Vein endothelial cell (primary cell): ENCODE results near the gene TOMM40L. TPM values are rescaled to one million over a fixed set of nuclear protein-coding genes. Genes with fewer than 3 reads are reported as not detected.

Experiments
- total RNA-seq: library from RNA; depleted of rRNA; stranded (reverse); fragments of >200 nt; gene quantifications from 2 replicates; pipeline ENCODE4 v1.2.3, GENCODE V29; 2012

Gene TOMM40L
- total RNA-seq, result 16.0 and 18.2 TPM in 2 replicates

GRCh38 chr1:161225534-161226319 is at the start of gene TOMM40L:
Gene TOMM40L, plus strand, starts transcription at chr1:161226060. Its CDS starts 430 bp downstream, at chr1:161226490.

DNA sequence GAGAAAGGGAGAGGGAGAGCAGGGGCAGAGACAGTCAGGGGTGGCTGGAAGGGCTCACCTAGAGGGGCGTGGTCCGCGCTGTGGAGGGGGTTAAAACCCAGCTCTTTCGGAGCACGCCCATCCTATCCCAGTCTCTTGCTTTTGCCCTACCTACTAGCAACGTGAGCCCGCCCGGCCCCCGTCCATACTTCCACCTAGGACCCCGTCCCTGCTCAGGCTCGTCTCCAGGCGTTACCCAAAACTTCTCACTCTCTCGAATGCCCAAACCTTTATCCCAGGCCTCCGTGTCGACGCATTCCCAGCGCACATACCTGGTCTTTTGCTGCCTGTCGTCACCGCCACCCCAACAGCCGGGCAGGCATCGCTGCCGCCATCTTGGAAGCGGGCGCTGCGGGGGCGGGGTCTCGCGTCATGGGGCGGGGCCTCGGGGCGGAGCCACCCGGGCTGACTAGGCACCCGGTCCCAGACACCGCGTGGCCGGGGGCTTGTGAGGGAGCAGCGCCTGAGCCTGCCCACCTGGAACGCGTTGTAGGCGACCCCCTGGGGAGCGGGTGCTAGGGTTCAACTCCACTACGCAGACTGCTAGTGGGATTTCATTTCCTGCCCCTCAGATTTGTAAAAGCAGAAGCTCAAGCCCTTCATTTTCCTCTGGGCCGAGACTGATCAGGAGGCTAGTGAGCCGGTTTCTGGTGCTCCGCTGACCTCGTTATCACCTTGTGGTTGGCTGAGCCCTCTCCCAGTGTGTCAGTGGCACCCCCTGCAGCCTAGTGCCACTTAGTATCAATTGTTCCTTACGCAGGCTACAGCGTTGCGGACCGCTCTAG is 48.5 kb upstream of the TOMM40L start, which contains the start of gene B4GALT3:
B4GALT3 (minus strand) TSS at position 396 of the 824 bp plus-strand sequence. CDS start 1,447 bp downstream, outside the sequence.

GRCh38 chr1:161198897-161199431 is 26.9 kb upstream of the TOMM40L start, which contains the start of gene ADAMTS4:
Gene ADAMTS4, minus strand, starts transcription at chr1:161199054. Its CDS starts 427 bp downstream, at chr1:161198627.

DNA sequence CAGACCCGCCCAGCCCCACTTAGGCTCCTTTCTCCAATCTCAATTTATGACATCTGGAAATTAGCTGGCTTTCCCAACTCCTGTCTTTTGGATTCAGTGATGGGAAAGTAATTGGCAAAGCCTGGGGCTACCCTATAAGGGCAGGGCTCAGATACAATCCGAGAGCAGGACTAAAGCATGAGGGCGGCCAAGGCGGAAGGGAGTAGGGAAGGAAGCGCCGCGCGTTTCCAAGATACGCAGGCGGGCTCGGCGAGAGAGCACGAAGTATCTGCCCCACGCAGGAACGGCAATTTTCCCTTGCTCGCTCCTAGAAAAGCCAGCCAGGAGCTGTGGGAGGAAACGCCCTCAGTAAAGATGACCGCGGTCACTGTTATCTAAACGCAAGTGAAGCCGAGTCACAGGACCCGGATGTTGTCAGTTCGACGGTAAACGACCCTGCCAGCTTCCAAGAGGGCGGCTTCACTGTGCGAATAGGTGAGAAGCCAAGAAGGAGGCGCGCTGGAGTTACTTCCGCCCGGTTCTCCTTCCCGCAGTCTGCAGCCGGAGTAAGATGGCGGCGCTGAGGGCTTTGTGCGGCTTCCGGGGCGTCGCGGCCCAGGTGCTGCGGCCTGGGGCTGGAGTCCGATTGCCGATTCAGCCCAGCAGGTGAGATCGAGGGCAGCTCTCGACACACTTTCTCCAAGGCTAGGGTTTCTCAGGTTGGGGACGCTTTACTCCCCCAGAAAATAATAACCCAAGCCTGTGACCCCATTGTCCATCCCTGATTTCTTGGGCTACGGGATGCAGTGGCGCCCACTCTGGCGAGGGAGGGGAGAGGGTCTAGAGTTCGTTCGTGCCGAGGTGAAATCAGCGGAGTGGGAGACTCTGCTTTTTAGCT is 23.8 kb upstream of the TOMM40L start, which contains the start of gene NDUFS2:
NDUFS2 (plus strand) TSS at position 532 of the 877 bp plus-strand sequence; CDS start at position 551, 19 bp downstream.

GRCh38 chr1:161215076-161215475 is 10.8 kb upstream of the TOMM40L start, which contains the start of gene FCER1G:
Gene FCER1G, plus strand, starts transcription at chr1:161215295. Its CDS starts 27 bp downstream, at chr1:161215322.

GRCh38 chr1:161238039-161238473 is 12.2 kb downstream of the TOMM40L start, which contains the start of gene NR1I3:
Gene NR1I3, minus strand, starts transcription at chr1:161238203. Its CDS starts 1,638 bp downstream, at chr1:161236565.

GRCh38 chr1:161258439-161259344 is 32.8 kb downstream of the TOMM40L start, which contains the start of gene PCP4L1:
Gene PCP4L1, plus strand, starts transcription at chr1:161258745. Its CDS starts 230 bp downstream, at chr1:161258975.

Other genes with a start within 250 kb of the TOMM40L start
- gene F11R, start 204.9 kb upstream of the TOMM40L start, total RNA-seq, result 144 and 239 TPM in 2 replicates
- gene TSTD1, start 187.1 kb upstream of the TOMM40L start, total RNA-seq, result 2.4 and 3.6 TPM in 2 replicates
- 72.8 and 82.5 TPM in 2 replicates for gene USF1, start 180.1 kb upstream of the TOMM40L start, total RNA-seq
- gene ARHGAP30, start 156.2 kb upstream of the TOMM40L start, total RNA-seq, result not detected in 2 replicates
- under 0.01 and 0.65 TPM in 2 replicates for gene NECTIN4, start 136.5 kb upstream of the TOMM40L start, total RNA-seq
- gene KLHDC9, start 127.7 kb upstream of the TOMM40L start, total RNA-seq, result 0.86 and 1.3 TPM in 2 replicates
- gene PFDN2, start 108.0 kb upstream of the TOMM40L start, total RNA-seq, result 34.3 and 40.9 TPM in 2 replicates
- gene NIT1, start 108.0 kb upstream of the TOMM40L start, total RNA-seq, result 11.8 and 13.9 TPM in 2 replicates
- gene DEDD, start 93.4 kb upstream of the TOMM40L start, total RNA-seq, result 43.8 and 45.7 TPM in 2 replicates
- 105 and 120 TPM in 2 replicates for gene UFC1, start 72.1 kb upstream of the TOMM40L start, total RNA-seq
- gene USP21, start 66.6 kb upstream of the TOMM40L start, total RNA-seq, result 5.9 and 6.2 TPM in 2 replicates
- 15.6 and 15.7 TPM in 2 replicates for gene PPOX, start 59.6 kb upstream of the TOMM40L start, total RNA-seq
- 37.6 and 39.5 TPM in 2 replicates for gene B4GALT3, start 48.6 kb upstream of the TOMM40L start, total RNA-seq
- gene ADAMTS4, start 27.0 kb upstream of the TOMM40L start, total RNA-seq, result 14.0 and 44.2 TPM in 2 replicates
- 98.6 and 115 TPM in 2 replicates for gene NDUFS2, start 23.7 kb upstream of the TOMM40L start, total RNA-seq
- not detected in 2 replicates for gene FCER1G, start 10.8 kb upstream of the TOMM40L start, total RNA-seq
- gene APOA2, start 2.4 kb upstream of the TOMM40L start, total RNA-seq, result not detected in 2 replicates
- gene NR1I3, start 12.1 kb downstream of the TOMM40L start, total RNA-seq, result not detected in 2 replicates
- gene PCP4L1, start 32.7 kb downstream of the TOMM40L start, total RNA-seq, result not detected in 2 replicates
- gene MPZ, start 83.9 kb downstream of the TOMM40L start, total RNA-seq, result 0.33 and 0.86 TPM in 2 replicates
- gene SDHC, start 88.3 kb downstream of the TOMM40L start, total RNA-seq, result 26.1 and 65.9 TPM in 2 replicates
- not detected in 2 replicates for gene CFAP126, start 141.8 kb downstream of the TOMM40L start, total RNA-seq